BE2C (cell line): ENCODE results near the gene EMID1.

Source experiments
- DNase-seq: peaks from one replicate; pipeline ENCODE4 v3.0.0-alpha.2; 2020
- H3K27me3 ChIP-seq: fragments of 250-450 bp; sonication (Bioruptor Pico); 2 replicates; pipeline ENCODE4 v1.5.1; 2020; ENCODE audit warnings: mild to moderate bottlenecking
- H3K36me3 ChIP-seq: fragments of 250-450 bp; sonication (Bioruptor Pico); 2 replicates; pipeline ENCODE4 v1.5.1; 2020; ENCODE audit warnings: mild to moderate bottlenecking
- H3K4me1 ChIP-seq: fragments of 250-450 bp; sonication (Bioruptor Pico); 2 replicates; pipeline ENCODE4 v1.5.1; 2020
- H3K4me3 ChIP-seq: 2 replicates; pipeline ENCODE4 v1.5.1; 2011; ENCODE audit warnings: low read depth, low read length
- H3K9me3 ChIP-seq: fragments of 250-450 bp; sonication (Bioruptor Pico); 2 replicates; pipeline ENCODE4 v1.5.1; 2020
- CTCF ChIP-seq: IDR thresholded peaks from 2 replicates; pipeline ENCODE4 v1.5.1; 2012; ENCODE audit warnings: mild to moderate bottlenecking, low read depth, low read length

EMID1 gene

GRCh38 chr22:29175312-29175835 is 30.3 kb upstream of the EMID1 start:
- H3K27me3 ChIP-seq, result no peaks in the 10 kb centered on the region
- no peaks in the 10 kb centered on the region; the same call in 1 of the 2 replicates for H3K9me3 ChIP-seq
- no peak overlapping the region for H3K4me3 ChIP-seq
- no peak for DNase-seq
- no peaks in the 10 kb centered on the region for H3K36me3 ChIP-seq
- TF ChIP-seq CTCF, result no peak
- no peaks in the 10 kb centered on the region for H3K4me1 ChIP-seq

DNA sequence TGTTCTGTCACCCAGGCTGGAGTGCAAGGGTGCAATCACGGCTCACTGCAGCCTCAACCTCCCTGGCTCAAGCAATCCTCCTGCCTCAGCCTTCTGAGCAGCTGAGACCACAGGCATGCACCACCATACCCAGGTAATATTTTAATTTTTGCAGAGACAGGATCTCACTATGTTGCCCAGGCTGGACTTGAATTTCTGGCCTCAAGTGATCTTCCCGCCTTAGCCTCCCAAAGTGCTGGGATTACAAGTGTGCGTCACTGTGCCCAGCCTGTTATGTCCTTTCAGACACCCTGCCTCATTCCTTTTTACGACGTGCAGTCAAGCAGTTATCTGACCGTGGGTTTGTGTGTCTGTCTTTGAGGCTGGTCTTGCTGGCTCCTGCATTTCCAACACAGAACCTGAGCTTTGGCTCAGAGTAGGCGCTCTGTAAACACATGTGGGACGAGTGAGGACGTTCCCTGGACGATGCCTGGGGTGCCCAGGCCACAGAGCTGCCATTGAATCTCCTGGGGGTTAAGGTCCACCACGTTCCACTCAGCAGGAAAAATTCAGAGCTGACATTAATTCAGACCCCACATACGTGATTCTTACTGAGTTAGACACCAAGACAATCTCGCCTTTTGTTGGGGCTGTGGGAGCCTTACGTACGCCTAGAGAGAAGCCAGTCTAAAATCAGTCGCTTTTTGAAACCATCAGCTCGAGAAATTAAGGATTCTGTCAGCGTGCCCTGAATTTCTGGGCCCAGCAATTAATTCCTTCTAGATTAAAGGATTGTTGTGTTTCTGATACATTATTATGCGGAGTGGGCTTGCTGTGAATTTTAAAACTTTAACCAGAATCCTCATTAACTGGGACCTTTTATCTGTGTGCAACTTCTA is 21.5 kb upstream of the EMID1 start:
- H3K4me3 ChIP-seq, result no peak overlapping the region

DNA sequence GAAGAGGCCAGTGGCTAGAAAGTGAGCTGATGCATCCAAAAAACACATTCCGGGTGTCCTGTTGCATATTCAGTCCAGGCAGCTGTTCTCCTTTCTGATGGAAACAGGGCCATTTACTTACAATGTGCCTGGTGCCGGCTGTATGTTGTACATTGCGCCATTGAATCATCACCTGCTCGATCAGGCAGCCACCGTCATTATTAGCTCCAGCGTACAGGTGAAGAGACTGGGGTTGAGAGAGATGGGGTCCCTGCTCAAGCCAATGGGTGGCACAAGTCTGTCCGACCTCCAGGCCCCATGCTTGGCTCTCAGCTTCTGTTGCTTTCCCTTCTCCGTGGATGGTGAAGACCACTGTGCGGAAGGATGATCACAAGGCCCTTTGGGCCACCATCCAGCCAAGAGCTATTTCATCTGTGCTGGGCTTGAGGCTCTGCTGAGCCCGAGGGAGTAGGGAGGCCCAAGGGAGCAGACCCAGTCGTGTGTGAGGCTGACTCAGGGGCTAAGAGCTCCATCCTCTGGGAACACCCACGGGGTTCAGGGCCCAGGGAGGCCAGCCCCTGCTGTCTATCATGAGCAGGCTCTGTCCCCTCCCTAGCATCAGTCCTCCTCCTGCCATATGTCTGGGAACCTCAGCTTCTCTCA is 20.7 kb upstream of the EMID1 start:
- Histone ChIP-seq H3K4me1 (no peaks in the 10 kb centered on the region), H3K4me3 (no peak overlapping the region), H3K27me3 (no peaks in the 10 kb centered on the region), H3K36me3 (no peaks in the 10 kb centered on the region), H3K9me3 (no peaks in the 10 kb centered on the region)
- no peak for DNase-seq
- no peak for TF ChIP-seq CTCF

More for the DNA sequence above, 21.5 kb upstream of the EMID1 start:
- no peak for TF ChIP-seq CTCF
- Histone ChIP-seq H3K4me1 (no peaks in the 10 kb centered on the region), H3K9me3 (no peaks in the 10 kb centered on the region), H3K36me3 (no peaks in the 10 kb centered on the region), H3K27me3 (no peaks in the 10 kb centered on the region)
- no peak for DNase-seq

- Histone ChIP-seq H3K4me3 (no peak overlapping the region), H3K27me3 (no peaks in the 10 kb centered on the region), H3K4me1 (no peaks in the 10 kb centered on the region), H3K9me3 (no peaks in the 10 kb centered on the region), H3K36me3 (no peaks in the 10 kb centered on the region)
- DNase-seq, result no peak
- TF ChIP-seq CTCF, result no peak
These were observed 19.4 kb upstream of the EMID1 start for GRCh38 chr22:29186302-29186701.

DNA sequence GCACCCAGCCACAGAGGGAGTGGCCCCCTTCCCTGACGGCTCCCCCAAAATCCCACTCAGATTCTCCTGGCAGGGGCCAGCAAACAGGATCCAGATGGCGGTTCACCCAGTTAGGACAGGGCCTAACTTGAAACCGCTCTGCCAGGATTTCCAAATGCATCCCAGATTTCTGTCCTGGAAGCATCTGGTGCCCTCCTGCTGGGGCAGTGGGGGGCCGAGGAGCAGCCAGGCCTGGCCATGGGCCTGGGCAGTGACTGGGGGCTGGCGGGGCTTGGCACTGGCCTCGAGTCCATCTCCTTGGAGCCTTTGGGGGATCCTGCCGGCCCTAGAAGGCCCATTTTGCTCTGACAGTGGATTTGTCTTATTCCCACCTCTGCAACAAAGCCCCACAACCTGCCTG is 17.9 kb upstream of the EMID1 start:
- no peak for DNase-seq
- Histone ChIP-seq H3K27me3 (no peaks in the 10 kb centered on the region), H3K36me3 (no peaks in the 10 kb centered on the region), H3K4me3 (no peak overlapping the region), H3K9me3 (no peaks in the 10 kb centered on the region), H3K4me1 (no peaks in the 10 kb centered on the region)
- no peak for TF ChIP-seq CTCF

- Histone ChIP-seq H3K27me3 (no peaks in the 10 kb centered on the region), H3K4me3 (no peak overlapping the region), H3K9me3 (no peaks in the 10 kb centered on the region), H3K36me3 (no peaks in the 10 kb centered on the region), H3K4me1 (no peaks in the 10 kb centered on the region)
- DNase-seq, result no peak
- TF ChIP-seq CTCF, result no peak
These were observed 15.6 kb upstream of the EMID1 start for GRCh38 chr22:29190051-29190450.
